Right ventricle myocardium superior (tissue), 1 donor: Measurements from ENCODE around the gene DDX50. TPM values are rescaled to one million over a fixed set of nuclear protein-coding genes. Genes with fewer than 3 reads are reported as not detected.
"Not testable (repeated sequence)": the region's sequence is repeated elsewhere in the genome, so short reads cannot be mapped to it uniquely, and the experiment has no call there.

Experiments
- ATAC-seq: fragments of 200-7000 bp; cut with Tn5 transposase; one replicate; pipeline ENCODE4 v1.9.1; 2020; ENCODE audit warnings: mild to moderate bottlenecking; ENCODE audit not compliant: poor library complexity
- DNase-seq: peaks from one replicate; pipeline ENCODE4 v3.0.0-alpha.2; 2020
- intact Hi-C: fragments of 100-400 bp; cut with DNase I; formaldehyde crosslinking; loops from one replicate; pipeline ENCODE4 v1.11.2; 2022
- long read RNA-seq: library from polyadenylated mRNA; unstranded; transcript quantifications from one replicate; pipeline ENCODE4 v2.0.0, GENCODE V29; 2021
- total RNA-seq: library from RNA; stranded (reverse); fragmentation: NEBNext Ultra II Directional; extraction: Animal tissue kit (Norgen Biotek cat#: 25700); gene quantifications from one replicate; pipeline ENCODE4 v1.2.1, GENCODE V29; 2021
- donor health status: DM: no; HTN: yes; CAD: no; lungs with severe emphysema.

DDX50 gene
- total RNA-seq = 17.3 TPM
- long read RNA-seq, transcript DDX50-201 (15 exons, 2,538 nt) = major isoform, 54 of 64 reads
- long read RNA-seq, partial matches to known transcripts = 1 of 64 reads
- long read RNA-seq, other reads (novel, unspliced or antisense) = 9 of 64 reads

- intact Hi-C loops = no loop called here
- peak; percentile 99 for ATAC-seq
- peak; percentile 97 for DNase-seq
Observed at GRCh38 chr10:68901105-68901927, at the start of gene DDX50. Gene DDX50 (plus strand): TSS chr10:68901315. CDS start chr10:68901385, 70 bp downstream.

- ATAC-seq = no peak
- intact Hi-C loops = no loop called here
- DNase-seq = no peak
Observed at GRCh38 chr10:68856352-68856751, 44.8 kb upstream of the DDX50 start.

- intact Hi-C loops = no loop called here
- no peak for DNase-seq
Observed at GRCh38 chr10:68857005-68857404, 44.1 kb upstream of the DDX50 start.

GRCh38 chr10:68861253-68861652 is 39.9 kb upstream of the DDX50 start:
- DNase-seq (no peak), ATAC-seq (no peak)
- intact Hi-C loops = no loop called here

More at GRCh38 chr10:68857005-68857404, 44.1 kb upstream of the DDX50 start:
- no peak for ATAC-seq

GRCh38 chr10:68864611-68865010 is 36.5 kb upstream of the DDX50 start:
- intact Hi-C loops = no loop called here
- ATAC-seq = no peak
- DNase-seq = no peak

GRCh38 chr10:68868173-68868572 is 32.9 kb upstream of the DDX50 start:
- DNase-seq, ATAC-seq, intact Hi-C loops: not testable (repeated sequence)

- intact Hi-C loops = no loop called here
- ATAC-seq (no peak), DNase-seq (no peak)
Observed at GRCh38 chr10:68869623-68870022, 31.5 kb upstream of the DDX50 start.

GRCh38 chr10:68870061-68870460 is 31.1 kb upstream of the DDX50 start:
- DNase-seq = no peak
- ATAC-seq = no peak
- intact Hi-C loops = no loop called here

- ATAC-seq (no peak), DNase-seq (no peak)
- intact Hi-C loops = no loop called here
Observed at GRCh38 chr10:68870545-68871104, 30.5 kb upstream of the DDX50 start.

GRCh38 chr10:68871105-68871711 is 29.9 kb upstream of the DDX50 start:
- intact Hi-C loops = no loop called here
- DNase-seq = no peak
- peak; percentile 51 for ATAC-seq

GRCh38 chr10:68871731-68872342 is 29.3 kb upstream of the DDX50 start:
- DNase-seq (no peak), ATAC-seq (peak; percentile 71)
- intact Hi-C loops = no loop called here

- ATAC-seq = no peak
- intact Hi-C loops = no loop called here
- no peak for DNase-seq
Observed at GRCh38 chr10:68876246-68877138, 24.6 kb upstream of the DDX50 start.

- intact Hi-C loops = no loop called here
- ATAC-seq (no peak), DNase-seq (no peak)
Observed at GRCh38 chr10:68877482-68878110, 23.5 kb upstream of the DDX50 start.

GRCh38 chr10:68878496-68878895 is 22.6 kb upstream of the DDX50 start:
- DNase-seq (no peak), ATAC-seq (no peak)
- intact Hi-C loops = no loop called here

- DNase-seq (no peak), ATAC-seq (no peak)
- intact Hi-C loops = no loop called here
Observed at GRCh38 chr10:68879628-68880027, 21.5 kb upstream of the DDX50 start.

- intact Hi-C loops = no loop called here
- DNase-seq (no peak), ATAC-seq (no peak)
Observed at GRCh38 chr10:68880181-68880580, 20.9 kb upstream of the DDX50 start.

- no peak for ATAC-seq
- DNase-seq = no peak
- intact Hi-C loops = loop anchor here (10.0 kb wide), 1 partner anchor 340 kb away; no protein-coding TSS in a partner anchor
Observed at GRCh38 chr10:68895041-68895440, 6.1 kb upstream of the DDX50 start.

- DNase-seq = no peak
- ATAC-seq = no peak
- intact Hi-C loops = loop anchor here (10.0 kb wide), 1 partner anchor 343 kb away; no protein-coding TSS in a partner anchor
Observed at GRCh38 chr10:68897336-68897741, 3.8 kb upstream of the DDX50 start.
